OCI-LY1 (cell line): ENCODE results near the gene CLEC16A.

Experiments
- CTCF ChIP-seq: fragments of 200-600 bp; sonication (generic), shearing (Covaris generic); IDR thresholded peaks from 2 replicates; pipeline ENCODE4 v1.5.1; 2017; ENCODE audit warnings: mild to moderate bottlenecking, antibody characterized with exemption, low read length, moderate library complexity, mixed read lengths
- EZH2 ChIP-seq: fragments of 200-600 bp; sonication (generic), shearing (Covaris generic); IDR thresholded peaks from 2 replicates; pipeline ENCODE4 v1.8.0; 2017; ENCODE audit warnings: borderline replicate concordance, mixed run types, mild to moderate bottlenecking, antibody characterized with exemption, low read length, moderate library complexity, mixed read lengths

GRCh38 chr16:11016524-11016988 is 72.2 kb downstream of the CLEC16A start:
- TF ChIP-seq CTCF (no peak), EZH2 (no peak)
